SU-DHL-6 (cell line): ENCODE measurements around the gene SVOPL.

Source experiments
- CTCF ChIP-seq: fragments of 200-600 bp; sonication (generic); IDR thresholded peaks from one replicate; pipeline ENCODE4 v1.5.1; 2017; ENCODE audit warnings: antibody characterized with exemption, mild to moderate bottlenecking, low read length, moderate library complexity; ENCODE audit not compliant: insufficient read depth, poor library complexity, severe bottlenecking
- EZH2phosphoT487 ChIP-seq: fragments of 200-600 bp; sonication (generic), shearing (Covaris generic); conservative IDR thresholded peaks from 2 replicates; pipeline ENCODE4 v1.6.1; 2018; ENCODE audit warnings: mild to moderate bottlenecking, antibody characterized with exemption, low read length, moderate library complexity, mixed read lengths

- no peak for TF ChIP-seq CTCF
- no peak for TF ChIP-seq EZH2phosphoT487
Observed at GRCh38 chr7:138584283-138584682, 116.9 kb downstream of the SVOPL start.
